ENCODE measurements around the gene SPATA17.

GRCh38 chr1:217650674-217651073 lies 19.5 kb downstream of the SPATA17 start:
- no peak for TF ChIP-seq CTCF (IDR thresholded peaks at IDR 0.05)
- TF ChIP-seq POLR2A (IDR thresholded peaks at IDR 0.05) = no peak

Measured in heart left ventricle (tissue), 13 donors.